GM19452 (cell line): ENCODE measurements around the gene HMGCLL1.

Experiments
- ATAC-seq: cut with Tn5 transposase; IDR thresholded peaks from one replicate; pipeline ENCODE4 v1.9.1; 2021; ENCODE audit not compliant: unreplicated experiment

HMGCLL1 gene

GRCh38 chr6:55447891-55448290 lies 131.1 kb downstream of the HMGCLL1 start:
- no peak for ATAC-seq

DNA sequence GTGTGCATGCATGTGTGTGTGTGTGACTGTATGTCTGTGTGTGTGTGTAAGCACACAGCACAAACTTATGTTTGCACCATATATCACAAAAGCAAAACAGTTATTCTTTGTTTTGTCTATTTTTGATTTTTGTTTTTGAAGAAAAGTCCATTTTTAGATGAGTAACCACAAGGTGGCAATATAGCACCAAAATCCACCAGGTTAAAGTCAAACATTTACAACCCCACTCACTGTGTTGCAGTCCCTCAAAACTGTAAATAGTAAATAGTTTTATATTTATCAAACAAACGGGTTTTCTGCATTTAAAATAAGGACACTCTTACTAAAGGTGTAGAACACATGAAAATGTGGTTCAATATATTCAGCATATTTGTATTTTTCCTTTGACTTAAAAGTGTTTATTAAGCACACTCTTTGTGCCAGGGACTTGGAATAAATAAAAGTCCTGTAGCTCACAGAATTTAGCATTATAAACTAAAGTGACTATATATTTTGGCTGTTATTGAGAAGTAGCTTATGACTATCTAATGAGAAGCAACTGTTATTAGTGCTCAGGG lies 133.3 kb downstream of the HMGCLL1 start:
- no peak for ATAC-seq

DNA sequence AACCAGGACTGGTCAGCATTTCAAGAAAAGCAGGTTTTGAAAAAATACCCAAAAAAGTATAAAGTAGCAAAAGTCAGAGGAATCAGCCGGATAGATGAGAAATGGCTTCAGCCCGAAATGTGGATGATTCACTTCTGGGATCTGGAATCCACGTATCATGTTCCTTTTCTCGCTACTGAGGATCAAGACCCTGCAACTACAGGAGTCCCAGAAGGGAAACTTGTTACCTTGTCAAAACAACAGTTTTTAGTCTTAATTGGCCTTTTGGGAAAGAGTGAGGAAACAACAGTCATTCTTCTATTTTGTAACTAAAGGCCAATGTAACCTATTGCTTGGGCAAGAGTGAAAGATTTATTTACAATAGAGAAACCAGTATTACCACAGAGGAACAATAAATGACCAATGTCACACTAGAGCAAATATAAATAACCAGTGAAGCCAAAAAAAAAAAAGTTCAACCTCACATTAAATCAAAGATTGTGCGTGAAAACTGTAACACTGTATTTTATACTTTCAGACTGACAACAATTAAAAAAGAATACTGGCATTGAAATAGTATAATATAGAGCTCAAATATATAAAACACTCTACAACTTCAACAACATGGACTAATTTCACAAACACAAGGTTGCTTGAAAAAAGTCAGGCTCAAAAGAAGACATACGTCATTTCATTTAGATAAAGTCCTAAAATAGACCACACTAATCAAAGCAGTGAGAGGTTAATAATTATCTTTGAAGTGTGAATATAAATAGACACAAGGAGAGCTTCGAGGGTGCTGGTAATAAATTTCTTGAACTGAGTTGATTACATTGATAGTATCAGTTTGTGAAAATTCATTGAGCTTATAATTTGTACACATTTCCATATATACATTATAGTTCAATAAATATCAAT lies 135.5 kb downstream of the HMGCLL1 start:
- no peak for ATAC-seq

DNA sequence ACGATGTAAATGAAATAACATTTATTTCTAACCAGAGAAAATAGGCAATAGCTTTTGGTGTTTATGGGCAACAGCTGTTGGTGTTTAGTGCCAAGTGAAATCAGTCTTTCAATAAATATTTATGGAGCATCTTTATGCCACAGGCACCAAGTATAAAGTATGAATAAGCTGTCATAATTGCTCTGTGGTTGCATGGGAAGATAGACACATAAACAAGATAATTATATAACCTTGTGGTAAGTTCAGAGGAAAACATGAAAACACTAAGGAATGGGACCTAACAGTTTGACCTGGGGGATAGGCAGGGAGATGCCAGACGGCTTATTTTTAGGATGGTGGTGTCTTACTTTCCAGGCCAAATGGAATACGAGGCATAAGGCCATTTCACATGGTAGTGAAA lies 140.8 kb downstream of the HMGCLL1 start:
- no peak for ATAC-seq

DNA sequence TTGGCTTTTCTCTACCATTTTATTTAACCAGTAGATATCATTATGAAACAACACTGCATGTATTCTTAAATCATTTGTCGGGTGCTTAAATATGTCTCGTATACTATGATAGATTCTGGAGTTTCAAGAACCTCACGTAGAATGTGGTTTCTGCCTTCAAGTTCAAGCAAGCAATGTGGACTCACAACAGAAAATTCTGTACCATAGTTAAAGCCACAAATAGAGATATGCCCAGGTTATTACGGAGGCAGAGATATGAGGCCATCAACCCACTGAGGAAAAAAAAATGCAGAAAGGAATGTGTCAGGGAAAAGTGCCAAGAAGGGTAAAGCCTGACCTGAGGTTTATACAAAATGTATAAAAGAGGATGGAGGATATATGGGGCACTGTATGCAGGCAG lies 141.9 kb downstream of the HMGCLL1 start:
- no peak for ATAC-seq

GRCh38 chr6:55433446-55434130 lies 145.4 kb downstream of the HMGCLL1 start:
- no peak for ATAC-seq

GRCh38 chr6:55423933-55424332 lies 155.1 kb downstream of the HMGCLL1 start:
- no peak for ATAC-seq

DNA sequence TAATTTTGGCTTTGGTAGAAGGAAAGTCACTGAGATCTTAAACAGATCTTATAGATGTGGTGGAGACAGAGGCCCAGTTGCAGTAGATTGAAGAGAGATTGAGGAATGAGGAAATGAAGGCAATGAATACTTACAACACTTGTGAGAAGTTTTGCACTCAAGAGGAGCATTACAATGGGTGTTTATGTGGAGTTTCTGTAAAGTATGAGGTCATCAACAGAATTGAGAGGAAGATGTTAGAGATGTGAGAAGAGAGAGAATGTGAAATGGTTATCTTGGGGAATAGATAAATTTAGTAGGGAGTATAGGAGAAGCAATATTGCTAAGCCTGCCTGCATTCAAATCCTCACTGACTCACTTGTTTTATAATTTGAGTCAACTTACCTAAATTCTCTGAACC lies 168.3 kb downstream of the HMGCLL1 start:
- no peak for ATAC-seq

GRCh38 chr6:55405474-55406235 lies 173.3 kb downstream of the HMGCLL1 start:
- ATAC-seq = no peak

DNA sequence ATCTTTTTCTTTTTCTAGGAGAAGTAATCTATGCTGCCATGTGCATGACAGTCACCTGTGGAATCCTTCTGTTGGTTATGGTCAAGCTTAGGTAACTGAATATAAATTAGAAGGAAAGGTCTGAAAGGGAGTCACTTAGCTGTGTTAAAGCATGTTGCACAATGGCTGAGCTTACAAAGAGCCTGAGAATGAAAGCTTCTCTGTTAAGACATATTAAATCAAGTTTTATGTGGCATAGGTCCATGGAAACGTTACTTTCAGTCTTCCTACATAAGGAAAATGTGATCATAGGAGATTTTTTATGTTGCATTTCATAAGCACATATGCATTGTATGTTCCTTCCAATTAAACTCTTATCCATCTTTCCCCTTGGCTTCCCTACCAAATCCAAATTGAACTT lies 179.6 kb downstream of the HMGCLL1 start:
- no peak for ATAC-seq

DNA sequence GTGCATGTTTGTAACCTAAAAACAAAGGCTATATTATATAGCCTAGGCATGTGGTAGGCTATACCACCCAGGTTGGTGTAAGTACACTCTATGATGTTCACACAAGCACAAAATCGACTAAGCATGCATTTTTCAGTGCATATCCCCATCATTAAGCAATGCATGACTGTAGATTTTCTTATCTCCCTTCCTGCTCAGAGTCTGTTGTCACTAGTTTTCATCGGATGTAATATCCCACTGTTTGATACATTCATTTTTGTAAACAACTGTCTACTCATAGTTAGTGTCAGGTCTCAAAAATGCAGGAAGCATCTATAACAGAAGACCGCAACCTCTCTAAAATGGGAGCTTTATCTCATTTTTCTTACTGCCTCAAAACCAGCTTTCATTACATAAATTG lies 181.0 kb downstream of the HMGCLL1 start:
- ATAC-seq = no peak

DNA sequence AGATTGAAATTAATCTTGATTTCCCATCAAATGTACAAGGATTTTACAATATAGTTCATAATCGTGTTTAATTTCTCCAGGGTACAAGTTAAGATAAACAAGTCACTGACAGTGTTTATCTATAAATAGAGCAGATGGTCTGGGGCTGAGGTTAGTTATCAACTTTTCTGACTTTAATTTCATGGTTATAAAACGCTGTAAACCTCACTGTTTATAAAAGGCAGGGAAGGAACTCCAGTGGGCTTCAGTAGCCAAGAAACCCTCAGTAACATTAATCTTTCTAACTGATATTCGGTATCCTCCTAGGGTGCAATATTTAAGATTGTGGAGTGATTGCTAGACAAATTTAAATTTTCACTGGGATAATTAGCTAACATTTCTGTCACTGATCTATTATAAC lies 183.1 kb downstream of the HMGCLL1 start:
- no peak for ATAC-seq

DNA sequence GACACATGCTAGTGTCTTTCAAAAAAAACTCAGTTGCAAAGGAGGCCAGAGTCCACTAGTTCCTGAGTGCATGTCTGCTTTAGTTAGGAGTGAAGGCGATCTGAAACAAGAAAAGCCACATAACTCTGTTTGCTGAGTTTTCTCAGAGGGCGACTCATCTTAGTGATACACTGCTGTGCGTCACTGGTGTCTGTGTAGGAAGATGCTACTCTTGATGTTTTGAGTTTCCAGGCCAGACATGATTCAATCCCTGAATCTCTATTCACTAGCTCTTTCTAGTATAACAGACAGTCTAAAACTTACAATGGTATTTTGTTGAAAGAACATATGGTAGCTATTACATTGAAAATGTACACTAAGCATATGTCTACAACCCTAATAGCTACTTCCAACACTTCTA lies 190.8 kb downstream of the HMGCLL1 start:
- ATAC-seq = no peak
